SJSA1 (cell line): Measurements from ENCODE around the gene SLX4IP. TPM values are rescaled to one million over a fixed set of nuclear protein-coding genes. Genes with fewer than 3 reads are reported as not detected.
A peak's percentile ranks its signal among the peaks of the same experiment; 100 is the strongest.

ENCODE experiments used
- DNase-seq, 2 experiments: peaks; one replicate each; pipeline ENCODE4 v3.0.0-alpha.2; 2015 to 2020; ENCODE audit warnings: low spot score in 2 of 2, low read depth in 1 of 2
- H3K27ac ChIP-seq: fragments of 250-450 bp; sonication (Bioruptor Pico); 2 replicates; pipeline ENCODE4 v1.5.1; 2020; ENCODE audit warnings: mild to moderate bottlenecking, moderate library complexity
- H3K27me3 ChIP-seq: fragments of 250-450 bp; sonication (Bioruptor Pico); replicated peaks from 2 replicates; pipeline ENCODE4 v1.5.1; 2020; ENCODE audit warnings: mild to moderate bottlenecking, moderate library complexity
- H3K36me3 ChIP-seq: fragments of 250-450 bp; sonication (Bioruptor Pico); 2 replicates; pipeline ENCODE4 v1.5.1; 2020; ENCODE audit warnings: mild to moderate bottlenecking
- H3K4me1 ChIP-seq: fragments of 250-450 bp; sonication (Bioruptor Pico); replicated peaks from 2 replicates; pipeline ENCODE4 v1.6.1; 2021; ENCODE audit warnings: mild to moderate bottlenecking
- H3K4me3 ChIP-seq: fragments of 250-450 bp; sonication (Bioruptor Pico); 2 replicates; pipeline ENCODE4 v1.5.1; 2020; ENCODE audit warnings: mild to moderate bottlenecking
- H3K9me3 ChIP-seq: fragments of 250-450 bp; sonication (Bioruptor Pico); replicated peaks from 2 replicates; pipeline ENCODE4 v1.5.1; 2020; ENCODE audit warnings: mild to moderate bottlenecking
- total RNA-seq: library from RNA; depleted of rRNA; stranded (reverse); fragments of >200 nt; shearing (Covaris generic); gene quantifications from 2 replicates; pipeline ENCODE4 v1.2.3, GENCODE V29; 2014

SLX4IP gene
- total RNA-seq, 1 experiment from 2014 or later: 5.9 TPM

- no peak for DNase-seq
- H3K4me3 ChIP-seq: no peak overlapping the region
Measured at GRCh38 chr20:10498200-10498599, 63.1 kb downstream of the SLX4IP start.

GRCh38 chr20:10501402-10501801 lies 66.3 kb downstream of the SLX4IP start:
- no peaks in the 10 kb centered on the region for H3K27me3 ChIP-seq
- H3K9me3 ChIP-seq: no peaks in the 10 kb centered on the region
- H3K36me3 ChIP-seq: no peaks in the 10 kb centered on the region
- H3K4me3 ChIP-seq: no peak overlapping the region
- H3K27ac ChIP-seq: no peak overlapping the region
- peaks cover 53% of the 10 kb centered on the region for H3K4me1 ChIP-seq
- DNase-seq: no peak

More at GRCh38 chr20:10498200-10498599, 63.1 kb downstream of the SLX4IP start:
- no peaks in the 10 kb centered on the region for H3K36me3 ChIP-seq
- H3K27ac ChIP-seq: no peak overlapping the region
- H3K9me3 ChIP-seq: no peaks in the 10 kb centered on the region
- H3K27me3 ChIP-seq: no peaks in the 10 kb centered on the region
- H3K4me1 ChIP-seq: peaks cover 21% of the 10 kb centered on the region

GRCh38 chr20:10502098-10502526 lies 67.0 kb downstream of the SLX4IP start:
- Histone ChIP-seq H3K36me3 (no peaks in the 10 kb centered on the region), H3K27ac (no peak overlapping the region), H3K27me3 (no peaks in the 10 kb centered on the region), H3K9me3 (no peaks in the 10 kb centered on the region), H3K4me3 (no peak overlapping the region), H3K4me1 (peaks cover 60% of the 10 kb centered on the region)
- DNase-seq: no peak

GRCh38 chr20:10504608-10504993 lies 69.5 kb downstream of the SLX4IP start:
- Histone ChIP-seq H3K36me3 (no peaks in the 10 kb centered on the region), H3K27ac (peak overlapping the region; percentile 75), H3K4me3 (no peak overlapping the region), H3K9me3 (no peaks in the 10 kb centered on the region), H3K27me3 (no peaks in the 10 kb centered on the region), H3K4me1 (peaks cover 75% of the 10 kb centered on the region)
- DNase-seq: no peak

GRCh38 chr20:10504994-10505730 lies 70.1 kb downstream of the SLX4IP start:
- H3K27ac ChIP-seq: peak overlapping the region; percentile 75
- H3K27me3 ChIP-seq: no peaks in the 10 kb centered on the region
- H3K9me3 ChIP-seq: no peaks in the 10 kb centered on the region
- H3K4me1 ChIP-seq: peaks cover 75% of the 10 kb centered on the region
- H3K4me3 ChIP-seq: no peak overlapping the region
- DNase-seq: peak in 1 of 2 experiments; percentile 77
- no peaks in the 10 kb centered on the region for H3K36me3 ChIP-seq

GRCh38 chr20:10505827-10506226 lies 70.7 kb downstream of the SLX4IP start:
- H3K27ac ChIP-seq: peak overlapping the region; percentile 75
- H3K36me3 ChIP-seq: no peaks in the 10 kb centered on the region
- DNase-seq: peak in 1 of 2 experiments; percentile 70
- H3K27me3 ChIP-seq: no peaks in the 10 kb centered on the region
- no peak overlapping the region for H3K4me3 ChIP-seq
- H3K9me3 ChIP-seq: no peaks in the 10 kb centered on the region
- peaks cover 78% of the 10 kb centered on the region for H3K4me1 ChIP-seq

GRCh38 chr20:10507052-10507451 lies 71.9 kb downstream of the SLX4IP start:
- Histone ChIP-seq H3K9me3 (no peaks in the 10 kb centered on the region), H3K36me3 (no peaks in the 10 kb centered on the region), H3K4me1 (peaks cover 81% of the 10 kb centered on the region), H3K27ac (peak overlapping the region; percentile 75), H3K4me3 (no peak overlapping the region), H3K27me3 (no peaks in the 10 kb centered on the region)
- DNase-seq: no peak

- no peak for DNase-seq
Measured at GRCh38 chr20:10508060-10508459, 73.0 kb downstream of the SLX4IP start.

GRCh38 chr20:10508468-10509251 lies 73.6 kb downstream of the SLX4IP start:
- Histone ChIP-seq H3K36me3 (no peaks in the 10 kb centered on the region), H3K9me3 (no peaks in the 10 kb centered on the region), H3K27me3 (no peaks in the 10 kb centered on the region), H3K4me3 (no peak overlapping the region), H3K4me1 (peaks cover 77% of the 10 kb centered on the region), H3K27ac (peak overlapping the region; percentile 43)
- DNase-seq: peak in 1 of 2 experiments; percentile 44

More at GRCh38 chr20:10508060-10508459, 73.0 kb downstream of the SLX4IP start:
- Histone ChIP-seq H3K4me3 (no peak overlapping the region), H3K27me3 (no peaks in the 10 kb centered on the region), H3K9me3 (no peaks in the 10 kb centered on the region), H3K36me3 (no peaks in the 10 kb centered on the region), H3K4me1 (peaks cover 80% of the 10 kb centered on the region), H3K27ac (peak overlapping the region; percentile 43)

- no peak overlapping the region for H3K4me3 ChIP-seq
Measured at GRCh38 chr20:10509376-10509775, 74.3 kb downstream of the SLX4IP start.

GRCh38 chr20:10510216-10510615 lies 75.1 kb downstream of the SLX4IP start:
- H3K27me3 ChIP-seq: no peaks in the 10 kb centered on the region
- H3K27ac ChIP-seq: no peak overlapping the region
- no peaks in the 10 kb centered on the region for H3K36me3 ChIP-seq
- H3K4me3 ChIP-seq: no peak overlapping the region
- no peak for DNase-seq
- no peaks in the 10 kb centered on the region for H3K9me3 ChIP-seq
- H3K4me1 ChIP-seq: peaks cover 72% of the 10 kb centered on the region

More at GRCh38 chr20:10509376-10509775, 74.3 kb downstream of the SLX4IP start:
- Histone ChIP-seq H3K27ac (no peak overlapping the region; the same call in 1 of the 2 replicates), H3K9me3 (no peaks in the 10 kb centered on the region), H3K27me3 (no peaks in the 10 kb centered on the region), H3K36me3 (no peaks in the 10 kb centered on the region), H3K4me1 (peaks cover 77% of the 10 kb centered on the region)
- no peak for DNase-seq

GRCh38 chr20:10511170-10511508 lies 76.0 kb downstream of the SLX4IP start:
- no peaks in the 10 kb centered on the region for H3K27me3 ChIP-seq
- H3K4me3 ChIP-seq: no peak overlapping the region
- H3K27ac ChIP-seq: peak overlapping the region; percentile 69
- no peak for DNase-seq
- peaks cover 63% of the 10 kb centered on the region for H3K4me1 ChIP-seq
- H3K36me3 ChIP-seq: no peaks in the 10 kb centered on the region
- H3K9me3 ChIP-seq: no peaks in the 10 kb centered on the region

- DNase-seq: peak; percentile 93 to 95
- Histone ChIP-seq H3K27me3 (no peaks in the 10 kb centered on the region), H3K4me3 (no peak overlapping the region), H3K4me1 (peaks cover 57% of the 10 kb centered on the region), H3K9me3 (no peaks in the 10 kb centered on the region), H3K36me3 (no peaks in the 10 kb centered on the region), H3K27ac (peak overlapping the region; percentile 69)
Measured at GRCh38 chr20:10511509-10512251, 76.6 kb downstream of the SLX4IP start.
